Stomach (tissue), 4 donors: ENCODE data around the gene XXYLT1.

Source experiments
- POLR2A ChIP-seq, 4 donors: fragments of 450-650 bp; IDR thresholded peaks; one replicate each; pipeline ENCODE4 v1.6.1; 2016; ENCODE audit warnings: antibody characterized with exemption in 4 of 4, control low read depth in 2 of 4, mild to moderate bottlenecking in 1 of 4, moderate library complexity in 1 of 4
- POLR2AphosphoS5 ChIP-seq, 3 donors: sonication (generic); formaldehyde crosslinking; IDR thresholded peaks; one replicate each; pipeline ENCODE4 v1.6.1; 2016; ENCODE audit warnings: antibody characterized with exemption in 3 of 3
- TF ChIP-seq, protein P1 (sequence below), 7 experiments: fragments of 450-650 bp in 4 of 7; fragments of 200-600 bp in 3 of 7; sonication (generic) in 3 of 7; IDR thresholded peaks; one replicate each; pipeline ENCODE4 v1.5.1; 2016 to 2019; ENCODE audit warnings: antibody characterized with exemption in 7 of 7, control low read depth in 2 of 7, mild to moderate bottlenecking in 1 of 7

DNA sequence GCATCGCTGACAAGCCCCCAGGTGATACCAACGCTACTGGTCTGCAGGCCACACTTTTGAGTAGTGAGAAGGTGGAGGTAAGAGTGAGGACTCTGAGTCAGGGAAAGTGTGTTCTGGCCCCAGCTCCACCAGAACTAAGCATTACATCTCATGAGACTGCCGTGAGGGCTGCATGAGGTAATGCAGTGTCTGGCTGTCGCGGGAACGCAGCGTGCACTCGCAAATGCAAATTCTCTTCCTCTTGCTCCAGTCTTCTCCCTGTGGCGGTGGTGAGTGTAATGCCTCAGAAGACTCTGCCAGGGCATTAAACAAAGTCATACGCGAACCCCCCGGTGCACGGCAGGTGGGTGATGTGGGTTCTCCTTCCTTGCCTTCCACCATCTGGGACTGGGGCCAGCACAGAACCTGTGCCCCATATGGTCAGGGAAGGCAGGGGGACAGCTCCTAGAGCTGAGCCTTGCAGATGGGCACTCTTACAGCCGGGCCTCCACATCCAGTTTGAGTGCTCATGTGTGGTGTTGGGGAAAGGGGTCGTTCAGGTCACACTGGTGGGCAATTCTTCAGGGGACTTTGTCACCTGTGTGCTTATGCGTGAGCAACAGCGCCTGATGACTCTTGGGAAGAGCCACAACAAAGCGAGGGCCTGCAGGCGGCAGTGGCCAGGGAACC lies 175.8 kb downstream of the XXYLT1 start:
- TF ChIP-seq, protein P1, sequence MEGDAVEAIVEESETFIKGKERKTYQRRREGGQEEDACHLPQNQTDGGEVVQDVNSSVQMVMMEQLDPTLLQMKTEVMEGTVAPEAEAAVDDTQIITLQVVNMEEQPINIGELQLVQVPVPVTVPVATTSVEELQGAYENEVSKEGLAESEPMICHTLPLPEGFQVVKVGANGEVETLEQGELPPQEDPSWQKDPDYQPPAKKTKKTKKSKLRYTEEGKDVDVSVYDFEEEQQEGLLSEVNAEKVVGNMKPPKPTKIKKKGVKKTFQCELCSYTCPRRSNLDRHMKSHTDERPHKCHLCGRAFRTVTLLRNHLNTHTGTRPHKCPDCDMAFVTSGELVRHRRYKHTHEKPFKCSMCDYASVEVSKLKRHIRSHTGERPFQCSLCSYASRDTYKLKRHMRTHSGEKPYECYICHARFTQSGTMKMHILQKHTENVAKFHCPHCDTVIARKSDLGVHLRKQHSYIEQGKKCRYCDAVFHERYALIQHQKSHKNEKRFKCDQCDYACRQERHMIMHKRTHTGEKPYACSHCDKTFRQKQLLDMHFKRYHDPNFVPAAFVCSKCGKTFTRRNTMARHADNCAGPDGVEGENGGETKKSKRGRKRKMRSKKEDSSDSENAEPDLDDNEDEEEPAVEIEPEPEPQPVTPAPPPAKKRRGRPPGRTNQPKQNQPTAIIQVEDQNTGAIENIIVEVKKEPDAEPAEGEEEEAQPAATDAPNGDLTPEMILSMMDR (IDR thresholded peaks at IDR 0.05) = no peak
- no peak for TF ChIP-seq POLR2A (IDR thresholded peaks at IDR 0.05)
- TF ChIP-seq POLR2AphosphoS5 (IDR thresholded peaks at IDR 0.05) = no peak
